DOHH2 (cell line): ENCODE results near the gene CLTC.

Experiments
- EZH2phosphoT487 ChIP-seq: fragments of 200-600 bp; sonication (generic); IDR thresholded peaks from 2 replicates; pipeline ENCODE4 v1.6.1; 2017; ENCODE audit warnings: borderline replicate concordance, mild to moderate bottlenecking, antibody characterized with exemption, low read length, moderate library complexity, mixed read lengths
- TF ChIP-seq, protein P1 (sequence below): fragments of 200-600 bp; sonication (generic); IDR thresholded peaks from one replicate; pipeline ENCODE4 v1.5.1; 2014; ENCODE audit warnings: antibody characterized with exemption, mild to moderate bottlenecking, low read depth, low read length; ENCODE audit not compliant: poor library complexity, severe bottlenecking

DNA sequence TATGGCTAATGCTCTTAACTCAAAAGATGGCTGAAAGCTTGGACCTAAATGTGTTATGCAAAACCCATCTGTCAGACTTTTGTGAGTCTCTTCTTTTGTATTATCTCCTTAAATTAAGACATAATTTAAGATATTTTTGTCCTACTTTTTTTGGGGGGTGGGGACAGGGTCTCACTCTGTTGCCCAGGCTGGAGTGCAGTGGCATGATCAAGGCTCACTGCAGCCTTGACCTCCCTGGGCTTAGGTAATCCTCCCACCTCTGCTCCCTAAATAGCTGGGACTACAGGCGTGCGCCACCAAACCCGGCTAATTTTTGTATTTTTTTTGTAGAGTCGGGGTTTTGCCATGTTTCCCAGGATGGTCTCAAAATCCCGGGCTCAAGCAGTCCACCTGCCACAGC, 7.1 kb downstream of the CLTC start:
- TF ChIP-seq, protein P1, sequence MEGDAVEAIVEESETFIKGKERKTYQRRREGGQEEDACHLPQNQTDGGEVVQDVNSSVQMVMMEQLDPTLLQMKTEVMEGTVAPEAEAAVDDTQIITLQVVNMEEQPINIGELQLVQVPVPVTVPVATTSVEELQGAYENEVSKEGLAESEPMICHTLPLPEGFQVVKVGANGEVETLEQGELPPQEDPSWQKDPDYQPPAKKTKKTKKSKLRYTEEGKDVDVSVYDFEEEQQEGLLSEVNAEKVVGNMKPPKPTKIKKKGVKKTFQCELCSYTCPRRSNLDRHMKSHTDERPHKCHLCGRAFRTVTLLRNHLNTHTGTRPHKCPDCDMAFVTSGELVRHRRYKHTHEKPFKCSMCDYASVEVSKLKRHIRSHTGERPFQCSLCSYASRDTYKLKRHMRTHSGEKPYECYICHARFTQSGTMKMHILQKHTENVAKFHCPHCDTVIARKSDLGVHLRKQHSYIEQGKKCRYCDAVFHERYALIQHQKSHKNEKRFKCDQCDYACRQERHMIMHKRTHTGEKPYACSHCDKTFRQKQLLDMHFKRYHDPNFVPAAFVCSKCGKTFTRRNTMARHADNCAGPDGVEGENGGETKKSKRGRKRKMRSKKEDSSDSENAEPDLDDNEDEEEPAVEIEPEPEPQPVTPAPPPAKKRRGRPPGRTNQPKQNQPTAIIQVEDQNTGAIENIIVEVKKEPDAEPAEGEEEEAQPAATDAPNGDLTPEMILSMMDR, result no peak
- TF ChIP-seq EZH2phosphoT487, result no peak
